Mammary epithelial cell (primary cell): ENCODE measurements around the gene CFAP74.

Source experiments
- EZH2 ChIP-seq: IDR thresholded peaks from 2 replicates; pipeline ENCODE4 v1.6.1; 2012; ENCODE audit warnings: low read length, inconsistent platforms, borderline replicate concordance
- TF ChIP-seq, protein P1 (sequence below), 2 donors: IDR thresholded peaks in 1 of 2; conservative IDR thresholded peaks in 1 of 2; 2 replicates each; pipeline ENCODE4 v1.5.1; 2011 to 2012; ENCODE audit warnings: inconsistent platforms in 2 of 2, low read length in 2 of 2, mild to moderate bottlenecking in 2 of 2, control low read depth in 1 of 2, low read depth in 1 of 2; ENCODE audit not compliant: insufficient read depth in 1 of 2; ENCODE audit errors: extremely low read depth in 1 of 2

- TF ChIP-seq, protein P1, sequence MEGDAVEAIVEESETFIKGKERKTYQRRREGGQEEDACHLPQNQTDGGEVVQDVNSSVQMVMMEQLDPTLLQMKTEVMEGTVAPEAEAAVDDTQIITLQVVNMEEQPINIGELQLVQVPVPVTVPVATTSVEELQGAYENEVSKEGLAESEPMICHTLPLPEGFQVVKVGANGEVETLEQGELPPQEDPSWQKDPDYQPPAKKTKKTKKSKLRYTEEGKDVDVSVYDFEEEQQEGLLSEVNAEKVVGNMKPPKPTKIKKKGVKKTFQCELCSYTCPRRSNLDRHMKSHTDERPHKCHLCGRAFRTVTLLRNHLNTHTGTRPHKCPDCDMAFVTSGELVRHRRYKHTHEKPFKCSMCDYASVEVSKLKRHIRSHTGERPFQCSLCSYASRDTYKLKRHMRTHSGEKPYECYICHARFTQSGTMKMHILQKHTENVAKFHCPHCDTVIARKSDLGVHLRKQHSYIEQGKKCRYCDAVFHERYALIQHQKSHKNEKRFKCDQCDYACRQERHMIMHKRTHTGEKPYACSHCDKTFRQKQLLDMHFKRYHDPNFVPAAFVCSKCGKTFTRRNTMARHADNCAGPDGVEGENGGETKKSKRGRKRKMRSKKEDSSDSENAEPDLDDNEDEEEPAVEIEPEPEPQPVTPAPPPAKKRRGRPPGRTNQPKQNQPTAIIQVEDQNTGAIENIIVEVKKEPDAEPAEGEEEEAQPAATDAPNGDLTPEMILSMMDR (conservative IDR thresholded peaks at IDR 0.05 in 1 of 2, IDR thresholded peaks at IDR 0.05 in 1 of 2; ENCODE audit: extremely low read depth in 1 of 2, insufficient read depth in 1 of 2, low read depth in 1 of 2, low read length in 2 of 2): no peak
- TF ChIP-seq EZH2: no peak
Observed at GRCh38 chr1:1981142-1981500, 22.5 kb downstream of the CFAP74 start.
